K562 (cell line): ENCODE results near the gene CHST15. TPM values are rescaled to one million over a fixed set of nuclear protein-coding genes. Genes with fewer than 3 reads are reported as not detected.
"Not testable (repeated sequence)": the region's sequence is repeated elsewhere in the genome, so short reads cannot be mapped to it uniquely, and the experiment has no call there.

ENCODE experiments used
- ATAC-seq: fragments of 200-7000 bp; cut with Tn5 transposase; 3 replicates; pipeline ENCODE4 v1.9.1; 2020; ENCODE audit warnings: moderate library complexity
- BruUV-seq: library from RNA; stranded (reverse); fragments of 400-500 nt; replicated peaks from 2 replicates; lab custom pipeline; 2021; lab: Mats Ljungman, UMichigan
- CTCF ChIA-PET: fragments of 300-600 bp; formaldehyde crosslinking; extraction: SDS; loops from one replicate; lab custom pipeline; 2021; ENCODE audit warnings: low intra/inter-chr PET ratio; lab: Yijun Ruan, JAX
- POLR2A ChIA-PET: fragments of 300-600, 350-650 bp; sonication (Branson Sonifier 250); formaldehyde crosslinking; extraction: SDS; loops from one replicate; lab custom pipeline; 2021; ENCODE audit warnings: antibody characterized with exemption, inconsistent platforms; lab: Yijun Ruan, JAX
- DNase-seq, 4 experiments: peaks; one replicate each; pipeline versions ENCODE4 v3.0.0 to v3.0.0-alpha.2; 2011 to 2018; ENCODE audit warnings: low spot score in 3 of 4, mixed read lengths in 3 of 4; ENCODE audit errors: extremely low read depth in 1 of 4
- FAIRE-seq: peaks from 2 replicates; lab custom pipeline; 2011; peaks lifted over from hg19 to GRCh38; lab: Jason Lieb, UNC
- H2AFZ ChIP-seq: 2 replicates; pipeline ENCODE4 v1.6.0; 2011; ENCODE audit warnings: low read depth, low read length, control low read depth, inconsistent platforms
- H3K27ac ChIP-seq: fragments of 200-600 bp; 3 replicates; pipeline ENCODE4 v1.8.0; 2011; ENCODE audit warnings: low read depth, mild to moderate bottlenecking, control low read depth, inconsistent platforms, low read length, moderate library complexity, mixed read lengths; ENCODE audit errors: extremely low read depth
- H3K27me3 ChIP-seq, 2 experiments: fragments of 300-600 bp in 1 of 2; 2 replicates in 1 of 2; 3 replicates in 1 of 2; pipeline versions ENCODE4 v1.6.0 to v1.8.0; 2011; ENCODE audit warnings: inconsistent platforms in 2 of 2, low read length in 2 of 2, mild to moderate bottlenecking in 1 of 2, mixed read lengths in 1 of 2, moderate library complexity in 1 of 2; ENCODE audit not compliant: control insufficient read depth in 2 of 2, insufficient read depth in 2 of 2
- H3K36me3 ChIP-seq: fragments of 300-600 bp; 3 replicates; pipeline ENCODE4 v1.8.0; 2011; ENCODE audit warnings: mild to moderate bottlenecking, low read length, inconsistent platforms; ENCODE audit not compliant: control insufficient read depth, insufficient read depth
- H3K4me1 ChIP-seq, 2 experiments: fragments of 200-600 bp in 1 of 2; replicated peaks in 1 of 2; 2 replicates in 1 of 2; 3 replicates in 1 of 2; pipeline versions ENCODE4 v1.5.1 to v1.8.0; 2011; ENCODE audit warnings: inconsistent platforms in 2 of 2, low read length in 2 of 2, mild to moderate bottlenecking in 1 of 2, mixed read lengths in 1 of 2, moderate library complexity in 1 of 2; ENCODE audit not compliant: control insufficient read depth in 2 of 2, insufficient read depth in 2 of 2
- H3K4me2 ChIP-seq: 2 replicates; pipeline ENCODE4 v1.6.1; 2011; ENCODE audit warnings: low read length, control low read depth, inconsistent platforms, mixed read lengths; ENCODE audit not compliant: insufficient read depth
- H3K4me3 ChIP-seq: fragments of 200-600 bp; sonication (generic), shearing (Covaris generic); 2 replicates; pipeline ENCODE4 v1.5.1; 2016; ENCODE audit warnings: control low read depth, inconsistent platforms
- H3K79me2 ChIP-seq: fragments of 200-600 bp; 3 replicates; pipeline ENCODE4 v1.8.0; 2011; ENCODE audit warnings: low read length, inconsistent platforms; ENCODE audit not compliant: control insufficient read depth, insufficient read depth
- H3K9ac ChIP-seq, 2 experiments: 2 replicates each; pipeline versions ENCODE4 v1.6.0 to v1.6.1; 2011; ENCODE audit warnings: low read depth in 2 of 2, low read length in 2 of 2, control low read depth in 1 of 2, inconsistent platforms in 1 of 2, mild to moderate bottlenecking in 1 of 2, mixed read lengths in 1 of 2; ENCODE audit not compliant: insufficient read depth in 1 of 2
- H3K9me1 ChIP-seq: one replicate; pipeline ENCODE4 v1.6.0; 2011; ENCODE audit warnings: inconsistent platforms, mild to moderate bottlenecking, low read length, moderate library complexity; ENCODE audit not compliant: control insufficient read depth, insufficient read depth
- H3K9me3 ChIP-seq: replicated peaks from 2 replicates; pipeline ENCODE4 v1.5.1; 2011; ENCODE audit warnings: low read depth, low read length, inconsistent platforms; ENCODE audit not compliant: control insufficient read depth, insufficient read depth
- H4K20me1 ChIP-seq: replicated peaks from 2 replicates; pipeline ENCODE4 v1.6.1; 2011; ENCODE audit warnings: low read length, inconsistent platforms, mixed read lengths; ENCODE audit not compliant: control insufficient read depth, insufficient read depth
- BRF1 ChIP-seq: IDR thresholded peaks from 3 replicates; pipeline ENCODE4 v1.6.1; 2011; ENCODE audit warnings: borderline replicate concordance, mild to moderate bottlenecking; ENCODE audit not compliant: insufficient read length; ENCODE audit errors: extremely low read depth
- FOXK2 ChIP-seq, 2 experiments: fragments of 450-650 bp; IDR thresholded peaks in 1 of 2; conservative IDR thresholded peaks in 1 of 2; 2 replicates each; pipeline ENCODE4 v1.6.1; 2016; ENCODE audit warnings: low read depth in 2 of 2, mild to moderate bottlenecking in 1 of 2
- MYC ChIP-seq, 2 experiments: fragments of 250-450 bp in 1 of 2; sonication (Bioruptor Pico) in 1 of 2; IDR thresholded peaks; 2 replicates each; pipeline versions ENCODE4 v1.5.1 to v1.6.1; 2012 to 2021; ENCODE audit warnings: low read depth in 2 of 2, borderline replicate concordance in 1 of 2, improper control_type of control experiment in 1 of 2, low read length in 1 of 2, mild to moderate bottlenecking in 1 of 2, moderate library complexity in 1 of 2
- PHTF2 ChIP-seq: fragments of 250-450 bp; sonication (Bioruptor Pico); IDR thresholded peaks from 2 replicates; pipeline ENCODE4 v1.5.0; 2021; ENCODE audit warnings: mild to moderate bottlenecking
- PTBP1 ChIP-seq: fragments of 200-400 bp; formaldehyde crosslinking; IDR thresholded peaks from 2 replicates; pipeline ENCODE4 v1.6.1; 2017; ENCODE audit warnings: low read depth, low read length
- ZBED1 ChIP-seq: IDR thresholded peaks from 2 replicates; pipeline ENCODE4 v1.6.1; 2014
- ZNF316 ChIP-seq: fragments of 450-650 bp; IDR thresholded peaks from 2 replicates; pipeline ENCODE4 v1.6.1; 2016
- ZNF507 ChIP-seq: conservative IDR thresholded peaks from 2 replicates; pipeline ENCODE4 v1.6.1; 2017; ENCODE audit warnings: missing genetic modification characterization, missing compliant biosample characterization
- WGBS: fragments of 100-300 bp; shearing (Covaris generic); methylation state at CpG from one replicate; pipeline ENCODE4 v1.1.6; 2016; ENCODE audit warnings: low coverage, mixed read lengths; ENCODE audit not compliant: insufficient coverage; ENCODE audit errors: missing lambda C conversion rate; 5-methylcytosine and 5-hydroxymethylcytosine counted together
- in situ Hi-C: fragments of 300-500 bp; cut with MboI; formaldehyde crosslinking; loops from 4 replicates; pipeline ENCODE4 v1.15.0; 2018; ENCODE audit warnings: inconsistent platforms, mixed read lengths
- intact Hi-C: fragments of 100-400 bp; cut with micrococcal nuclease; formaldehyde crosslinking; loops from 2 replicates; pipeline ENCODE4 v1.14.2; 2022
- polyA plus RNA-seq, 8 experiments: library from polyadenylated mRNA; depleted of rRNA in 4 of 8; stranded (reverse) in 5 of 8; unstranded in 3 of 8; fragments of >200 nt; fragmentation: Nextera tagmentation in 2 of 8; fragmentation: Illumina TruSeq in 1 of 8; extraction: Ambion mirVana in 2 of 8; extraction: Trizol in 1 of 8; gene quantifications; 2 replicates each; pipeline versions ENCODE4 v1.2.1 to v1.2.3, GENCODE V29; 2011 to 2014; ENCODE audit warnings: inconsistent platforms in 1 of 8, missing spikeins in 1 of 8
- total RNA-seq, 7 experiments: library from RNA; depleted of rRNA in 6 of 7; stranded (reverse); fragments of >200 nt in 6 of 7; fragmentation: Illumina TruSeq in 2 of 7; extraction: Trizol in 2 of 7; gene quantifications; 2 replicates each; pipeline versions ENCODE4 v1.2.1 to v1.2.3, GENCODE V29; 2011 to 2021; ENCODE audit warnings: low replicate concordance in 1 of 7
- TF ChIP-seq, protein P1 (sequence below), 2 experiments: fragments of 450-650 bp; IDR thresholded peaks; 2 replicates each; pipeline ENCODE4 v1.6.1; 2016
- TF ChIP-seq, protein P2 (sequence below), 2 experiments: fragments of 450-650 bp in 1 of 2; IDR thresholded peaks; 2 replicates each; pipeline ENCODE4 v1.6.1; 2011 to 2017; ENCODE audit warnings: low read depth in 2 of 2, antibody characterized with exemption in 1 of 2, borderline replicate concordance in 1 of 2, low read length in 1 of 2, mild to moderate bottlenecking in 1 of 2, mixed read lengths in 1 of 2; ENCODE audit not compliant: control insufficient read depth in 1 of 2

CHST15 gene
- total and polyA plus RNA-seq, 9 of the 15 experiments (the other 6 are each of a cell fraction or from before 2014, with no cell fraction given), result 0.04 to 0.16 (median 0.08) TPM

DNA sequence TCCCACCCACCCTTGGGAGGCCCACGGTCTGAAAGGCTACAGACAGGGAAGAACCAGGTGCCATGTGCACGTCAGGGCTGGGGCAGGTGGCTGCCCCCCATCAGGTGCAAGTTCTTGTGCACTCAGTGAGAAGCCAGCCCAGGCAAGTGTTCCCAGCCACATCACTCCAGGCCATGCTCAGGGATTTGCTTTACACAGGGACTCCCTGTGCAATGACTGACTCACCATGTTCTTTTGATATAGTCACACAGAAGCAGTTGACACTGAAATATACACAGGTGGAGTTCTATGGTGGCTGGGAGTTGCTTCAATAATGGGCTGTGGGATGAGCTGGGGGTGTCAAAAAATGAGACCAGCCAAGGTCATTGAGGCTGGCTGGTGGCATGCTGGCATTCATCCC lies 8.0 kb upstream of the CHST15 start (continued):
- TF ChIP-seq, protein P1, sequence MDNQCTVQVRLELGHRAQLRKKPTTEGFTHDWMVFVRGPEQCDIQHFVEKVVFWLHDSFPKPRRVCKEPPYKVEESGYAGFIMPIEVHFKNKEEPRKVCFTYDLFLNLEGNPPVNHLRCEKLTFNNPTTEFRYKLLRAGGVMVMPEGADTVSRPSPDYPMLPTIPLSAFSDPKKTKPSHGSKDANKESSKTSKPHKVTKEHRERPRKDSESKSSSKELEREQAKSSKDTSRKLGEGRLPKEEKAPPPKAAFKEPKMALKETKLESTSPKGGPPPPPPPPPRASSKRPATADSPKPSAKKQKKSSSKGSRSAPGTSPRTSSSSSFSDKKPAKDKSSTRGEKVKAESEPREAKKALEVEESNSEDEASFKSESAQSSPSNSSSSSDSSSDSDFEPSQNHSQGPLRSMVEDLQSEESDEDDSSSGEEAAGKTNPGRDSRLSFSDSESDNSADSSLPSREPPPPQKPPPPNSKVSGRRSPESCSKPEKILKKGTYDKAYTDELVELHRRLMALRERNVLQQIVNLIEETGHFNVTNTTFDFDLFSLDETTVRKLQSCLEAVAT (IDR thresholded peaks at IDR 0.05), result no peak

DNA sequence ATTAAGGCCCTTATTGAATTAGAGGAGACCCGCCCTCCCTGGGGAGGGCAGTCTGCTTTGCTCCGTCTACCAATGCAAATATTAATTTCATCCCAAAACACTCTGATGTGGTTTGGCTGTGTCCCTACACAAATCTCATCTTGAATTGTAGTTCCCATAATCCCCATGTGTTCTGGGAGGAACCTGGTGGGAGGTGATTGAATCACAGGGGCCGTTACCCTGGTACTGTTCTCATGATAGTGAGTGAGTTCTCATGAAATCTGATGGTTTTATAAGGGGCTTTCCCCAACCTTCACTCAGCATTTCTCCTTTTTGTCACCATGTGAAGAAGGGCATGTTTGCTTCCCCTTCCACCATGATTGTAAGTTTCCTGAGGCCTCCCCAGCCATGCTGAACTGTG lies 7.3 kb upstream of the CHST15 start:
- H3K4me1 ChIP-seq, intact Hi-C loops, H2AFZ ChIP-seq, H3K9ac ChIP-seq, POLR2A ChIA-PET, H4K20me1 ChIP-seq, DNase-seq, ATAC-seq, in situ Hi-C loops, H3K79me2 ChIP-seq, H3K27ac ChIP-seq, CTCF ChIA-PET, H3K9me3 ChIP-seq, H3K36me3 ChIP-seq, H3K4me3 ChIP-seq, H3K4me2 ChIP-seq, FAIRE-seq, BruUV-seq, H3K9me1 ChIP-seq: not testable (repeated sequence)
- 8% methylated on average over 1 of the region's 3 CpGs for WGBS
- H3K27me3 ChIP-seq, result peaks cover 5 to 17% of the 10 kb centered on the region in 2 experiments; a peak in 3 of 5 replicates

DNA sequence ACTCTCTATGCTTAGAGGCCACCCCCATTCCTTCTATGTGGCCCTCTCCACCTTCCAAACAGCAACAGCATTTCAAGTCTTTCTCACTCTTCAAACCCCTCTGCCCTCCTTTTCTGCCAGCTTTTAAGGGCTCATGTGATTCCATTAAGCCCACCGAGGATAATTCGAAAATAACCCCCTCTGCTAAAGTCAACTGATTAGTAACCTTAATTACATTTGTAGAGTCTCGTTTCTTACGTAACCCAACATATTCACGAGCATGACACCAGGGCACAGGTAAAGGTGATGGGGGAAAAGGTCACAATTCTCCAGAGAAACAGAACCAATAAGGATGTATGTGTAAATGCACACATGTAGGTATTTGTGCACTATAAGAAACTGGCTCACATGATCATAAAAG lies 6.7 kb upstream of the CHST15 start:
- Histone ChIP-seq H3K9me3 (no peaks in the 10 kb centered on the region), H2AFZ (no peak overlapping the region), H3K79me2 (no peaks in the 10 kb centered on the region), H3K36me3 (no peaks in the 10 kb centered on the region), H3K27me3 (peaks cover 5 to 17% of the 10 kb centered on the region in 2 experiments; a peak in 3 of 5 replicates), H3K4me3 (no peak overlapping the region), H4K20me1 (no peaks in the 10 kb centered on the region), H3K4me2 (no peak overlapping the region), H3K9ac (no peak overlapping the region), H3K4me1 (no peaks in the 10 kb centered on the region), H3K27ac (no peak overlapping the region), H3K9me1 (no peaks in the 10 kb centered on the region)
- DNase-seq, result no peak
- FAIRE-seq, result no peak
- intact Hi-C loops (no loop called here), in situ Hi-C loops (no loop called here)
- 5% methylated on average over 5 of the region's 5 CpGs for WGBS
- POLR2A ChIA-PET, result no interaction called here
- CTCF ChIA-PET, result no interaction called here
- no peak for ATAC-seq
- BruUV-seq, result no TSS peak
- TF ChIP-seq ZNF507, result no peak
- TF ChIP-seq MYC (IDR thresholded peaks at IDR 0.05; ENCODE audit: low read depth, low read length), result no peak
- TF ChIP-seq MYC (CRISPR knock-in tag; IDR thresholded peaks at IDR 0.05; ENCODE audit: borderline replicate concordance, low read depth), result no peak
- TF ChIP-seq FOXK2 (conservative IDR thresholded peaks at IDR 0.05 in 1 of 2, IDR thresholded peaks at IDR 0.05 in 1 of 2; ENCODE audit: low read depth in 2 of 2), result no peak
- TF ChIP-seq BRF1, result no peak
- TF ChIP-seq PHTF2 (CRISPR knock-in tag), result no peak
- no peak for TF ChIP-seq PTBP1
- TF ChIP-seq ZNF316, result no peak
- no peak for TF ChIP-seq ZBED1
- TF ChIP-seq, protein P2, sequence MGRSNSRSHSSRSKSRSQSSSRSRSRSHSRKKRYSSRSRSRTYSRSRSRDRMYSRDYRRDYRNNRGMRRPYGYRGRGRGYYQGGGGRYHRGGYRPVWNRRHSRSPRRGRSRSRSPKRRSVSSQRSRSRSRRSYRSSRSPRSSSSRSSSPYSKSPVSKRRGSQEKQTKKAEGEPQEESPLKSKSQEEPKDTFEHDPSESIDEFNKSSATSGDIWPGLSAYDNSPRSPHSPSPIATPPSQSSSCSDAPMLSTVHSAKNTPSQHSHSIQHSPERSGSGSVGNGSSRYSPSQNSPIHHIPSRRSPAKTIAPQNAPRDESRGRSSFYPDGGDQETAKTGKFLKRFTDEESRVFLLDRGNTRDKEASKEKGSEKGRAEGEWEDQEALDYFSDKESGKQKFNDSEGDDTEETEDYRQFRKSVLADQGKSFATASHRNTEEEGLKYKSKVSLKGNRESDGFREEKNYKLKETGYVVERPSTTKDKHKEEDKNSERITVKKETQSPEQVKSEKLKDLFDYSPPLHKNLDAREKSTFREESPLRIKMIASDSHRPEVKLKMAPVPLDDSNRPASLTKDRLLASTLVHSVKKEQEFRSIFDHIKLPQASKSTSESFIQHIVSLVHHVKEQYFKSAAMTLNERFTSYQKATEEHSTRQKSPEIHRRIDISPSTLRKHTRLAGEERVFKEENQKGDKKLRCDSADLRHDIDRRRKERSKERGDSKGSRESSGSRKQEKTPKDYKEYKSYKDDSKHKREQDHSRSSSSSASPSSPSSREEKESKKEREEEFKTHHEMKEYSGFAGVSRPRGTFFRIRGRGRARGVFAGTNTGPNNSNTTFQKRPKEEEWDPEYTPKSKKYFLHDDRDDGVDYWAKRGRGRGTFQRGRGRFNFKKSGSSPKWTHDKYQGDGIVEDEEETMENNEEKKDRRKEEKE (IDR thresholded peaks at IDR 0.05; ENCODE audit: borderline replicate concordance in 1 of 2, control insufficient read depth in 1 of 2, low read depth in 2 of 2, low read length in 1 of 2), result no peak
